A172 (cell line): ENCODE measurements around the gene MGAT5B. TPM values are rescaled to one million over a fixed set of nuclear protein-coding genes. Genes with fewer than 3 reads are reported as not detected.
A peak's percentile ranks its signal among the peaks of the same experiment; 100 is the strongest.

Source experiments
- DNase-seq: peaks from one replicate; pipeline ENCODE4 v3.0.0-alpha.2; 2015; ENCODE audit warnings: low spot score
- total RNA-seq: library from RNA; depleted of rRNA; stranded (reverse); fragments of >200 nt; shearing (Covaris generic); gene quantifications from 2 replicates; pipeline ENCODE4 v1.2.3, GENCODE V29; 2014

MGAT5B gene
- total RNA-seq, 1 experiment from 2014 or later, result 16.7 TPM

DNA sequence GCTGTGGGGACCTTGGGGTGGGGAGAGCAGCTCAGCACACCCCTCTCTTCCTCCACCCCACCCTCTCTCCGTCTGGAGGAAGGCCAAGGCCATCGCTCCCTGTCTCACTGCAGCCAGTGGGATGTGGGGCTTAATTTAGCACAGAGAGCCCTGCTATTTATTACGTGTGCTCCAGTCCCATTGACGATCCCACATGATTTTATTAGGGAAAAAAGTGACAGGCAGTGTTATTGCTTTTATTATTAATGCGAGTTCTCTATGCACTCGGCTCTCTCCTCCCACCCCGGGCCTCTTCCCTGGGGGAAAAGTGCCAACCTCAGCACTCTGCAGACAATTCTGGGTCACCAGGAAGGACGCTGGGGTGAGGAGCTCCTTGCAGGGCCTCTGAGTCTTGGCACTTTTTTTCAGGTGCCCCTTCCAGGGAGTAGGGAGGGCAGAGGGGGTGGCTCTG, 57.3 kb downstream of the MGAT5B start:
- DNase-seq, result no peak

GRCh38 chr17:76926237-76926866, 58.1 kb downstream of the MGAT5B start:
- no peak for DNase-seq

DNA sequence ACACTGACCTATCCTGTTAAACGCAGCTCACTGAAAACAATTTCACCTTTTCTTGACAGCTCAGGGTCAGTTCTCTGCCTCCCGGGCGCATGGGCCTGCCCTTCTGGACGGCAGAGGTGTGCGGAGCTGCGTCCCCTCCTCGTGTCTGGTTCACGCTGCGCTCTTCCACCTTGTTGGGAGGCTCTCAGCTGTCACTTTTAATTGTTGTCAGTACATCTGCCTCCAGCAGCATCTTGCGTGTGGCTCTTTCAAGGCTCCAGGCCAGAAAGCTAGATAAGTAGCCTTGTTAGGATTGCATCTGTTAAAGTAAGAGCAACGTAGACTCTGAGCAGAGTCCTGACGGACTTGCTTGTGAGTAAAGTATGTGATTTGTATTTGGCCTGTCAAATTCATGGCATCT, 59.4 kb downstream of the MGAT5B start:
- DNase-seq, result no peak

- no peak for DNase-seq
Measured at GRCh38 chr17:76927982-76928381, 59.8 kb downstream of the MGAT5B start.

GRCh38 chr17:76929148-76929547, 60.9 kb downstream of the MGAT5B start:
- DNase-seq, result no peak

DNA sequence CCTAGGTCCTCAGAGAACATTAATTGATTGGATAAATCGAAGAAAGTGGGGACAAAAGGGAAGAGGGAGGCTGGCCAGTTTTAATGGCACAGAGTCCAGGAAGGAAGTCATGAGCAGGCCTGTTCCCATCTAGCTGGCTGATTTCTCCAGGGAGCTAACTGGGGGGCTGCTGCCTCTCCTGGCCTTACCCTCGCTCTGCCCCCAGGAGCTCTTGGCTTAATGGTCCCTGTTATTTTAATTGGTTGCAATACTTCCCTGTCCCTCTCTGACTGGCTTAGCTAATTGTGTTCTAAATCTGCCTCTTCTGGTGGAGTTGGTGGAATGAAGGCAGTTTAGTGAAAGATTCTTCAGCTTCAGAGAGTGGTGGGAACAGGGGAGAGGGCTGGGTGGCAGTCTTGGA, 61.4 kb downstream of the MGAT5B start:
- no peak for DNase-seq

DNA sequence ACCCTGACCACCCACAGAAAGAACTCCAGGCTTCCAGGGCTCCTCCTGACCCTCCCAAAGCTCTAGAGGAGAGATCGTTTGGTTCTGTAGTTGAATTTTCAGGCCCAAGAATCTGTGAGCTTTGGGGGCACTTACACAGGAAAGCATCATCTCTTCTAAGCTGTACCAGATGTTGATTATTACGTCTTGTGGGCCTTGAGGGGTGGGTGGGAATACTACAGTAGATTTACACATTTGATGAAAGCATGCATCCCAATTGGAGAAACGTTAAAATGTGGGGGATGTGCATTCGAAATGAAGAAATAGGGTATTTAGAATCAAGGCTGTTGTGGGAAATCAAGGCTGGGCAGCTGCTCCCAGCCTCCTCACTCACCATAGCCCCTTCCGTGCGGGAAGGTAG, 61.9 kb downstream of the MGAT5B start:
- DNase-seq, result no peak

GRCh38 chr17:76932402-76933333, 64.5 kb downstream of the MGAT5B start:
- no peak for DNase-seq

DNA sequence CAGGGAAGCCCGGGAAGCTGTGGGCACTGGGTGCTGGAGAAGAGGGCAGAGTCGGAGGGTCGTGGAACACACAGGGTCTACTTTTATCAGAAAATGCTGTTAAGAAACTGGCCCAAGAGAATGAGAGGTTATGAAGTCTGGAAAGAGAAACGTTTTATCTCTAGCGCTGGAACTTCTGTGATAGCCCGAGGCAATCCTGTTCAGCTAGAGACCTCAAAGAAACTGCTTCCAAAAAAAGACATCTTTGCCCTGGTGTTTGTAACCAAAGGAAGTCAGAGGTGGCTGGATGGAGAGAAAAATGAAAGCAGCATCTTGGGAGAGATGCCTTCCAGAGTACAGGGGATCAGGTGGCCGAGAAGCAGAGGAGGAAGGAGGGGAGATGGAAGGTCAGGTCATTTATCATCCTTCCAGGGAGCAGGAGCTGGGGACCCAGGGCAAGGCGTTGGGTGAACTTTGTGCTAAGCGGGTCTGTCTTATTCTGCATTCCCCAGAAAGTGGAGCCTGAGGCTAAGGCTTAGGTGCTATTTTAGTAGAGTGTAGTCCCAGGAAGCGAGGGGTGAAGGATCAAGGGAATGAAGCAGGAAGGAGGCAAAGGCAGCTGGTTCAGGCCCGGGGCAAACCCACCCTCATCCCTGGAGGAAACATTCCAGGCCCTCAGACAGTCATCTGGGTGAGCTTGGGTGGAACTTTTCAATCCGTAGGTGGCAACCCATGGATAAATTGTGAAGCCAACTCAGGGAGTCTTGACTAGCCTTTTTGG, 66.5 kb downstream of the MGAT5B start:
- DNase-seq, result peak; percentile 34

DNA sequence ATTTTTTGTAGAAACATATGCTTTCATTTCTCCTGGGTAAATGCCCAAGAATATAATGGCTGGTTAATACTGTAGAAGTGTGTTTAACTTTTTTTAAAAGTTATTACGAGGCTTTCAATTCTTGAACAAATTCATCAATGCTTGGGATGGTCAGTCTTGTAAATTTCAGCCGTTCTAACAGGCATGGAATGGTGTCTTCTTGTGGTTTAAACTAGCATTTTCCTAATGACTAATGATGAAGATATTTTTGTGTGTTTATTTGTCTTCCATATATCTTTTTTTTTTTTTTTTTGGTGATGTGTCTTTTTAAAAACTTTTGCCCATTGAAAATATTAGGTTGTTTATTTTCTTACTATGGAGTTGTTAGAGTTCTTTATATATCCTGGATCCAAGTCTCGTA, 67.1 kb downstream of the MGAT5B start:
- DNase-seq, result peak; percentile 57

DNA sequence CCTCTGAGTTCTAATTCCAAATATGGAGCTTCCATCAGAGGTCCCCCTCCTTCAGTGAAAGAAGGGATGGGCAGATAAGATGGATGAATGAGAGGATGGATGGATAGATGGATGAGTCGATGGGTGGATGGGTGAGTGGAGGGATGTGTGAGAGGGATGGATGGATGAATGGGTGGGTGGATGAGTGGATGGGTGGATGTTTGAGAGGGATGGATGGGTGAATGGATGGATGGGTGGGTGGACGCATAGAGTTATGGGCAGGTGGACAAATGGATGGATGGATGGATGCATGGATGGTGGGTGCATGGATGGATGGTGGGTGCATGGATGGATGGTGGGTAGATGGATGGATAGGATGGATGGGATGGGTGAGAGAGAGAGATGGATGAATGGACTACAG, 69.0 kb downstream of the MGAT5B start:
- DNase-seq, result no peak

DNA sequence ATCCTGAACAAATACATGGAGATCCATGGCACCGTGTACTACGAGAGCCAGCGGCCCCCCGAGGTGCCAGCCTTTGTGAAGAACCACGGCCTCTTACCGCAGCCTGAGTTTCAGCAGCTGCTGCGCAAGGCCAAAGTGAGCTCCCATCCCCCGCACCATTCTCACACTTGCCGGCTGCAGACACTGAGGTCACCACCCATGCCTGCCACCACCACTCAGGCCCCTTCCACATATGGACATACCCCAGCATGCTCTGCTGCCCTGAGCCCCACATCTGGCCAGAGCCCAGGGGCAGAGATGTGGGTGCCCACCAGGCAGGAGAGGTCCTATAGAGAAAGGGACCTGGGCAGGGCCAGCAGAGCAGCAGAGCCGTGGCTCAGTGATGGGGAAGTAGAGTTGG, 69.8 kb downstream of the MGAT5B start:
- no peak for DNase-seq

- no peak for DNase-seq
Measured at GRCh38 chr17:76940295-76940694, 72.1 kb downstream of the MGAT5B start.

GRCh38 chr17:76940738-76941350, 72.6 kb downstream of the MGAT5B start:
- no peak for DNase-seq

- no peak for DNase-seq
Measured at GRCh38 chr17:76943202-76943601, 75.0 kb downstream of the MGAT5B start.

- DNase-seq, result no peak
Measured at GRCh38 chr17:76943781-76944213, 75.6 kb downstream of the MGAT5B start.

- no peak for DNase-seq
Measured at GRCh38 chr17:76944477-76944876, 76.3 kb downstream of the MGAT5B start.

DNA sequence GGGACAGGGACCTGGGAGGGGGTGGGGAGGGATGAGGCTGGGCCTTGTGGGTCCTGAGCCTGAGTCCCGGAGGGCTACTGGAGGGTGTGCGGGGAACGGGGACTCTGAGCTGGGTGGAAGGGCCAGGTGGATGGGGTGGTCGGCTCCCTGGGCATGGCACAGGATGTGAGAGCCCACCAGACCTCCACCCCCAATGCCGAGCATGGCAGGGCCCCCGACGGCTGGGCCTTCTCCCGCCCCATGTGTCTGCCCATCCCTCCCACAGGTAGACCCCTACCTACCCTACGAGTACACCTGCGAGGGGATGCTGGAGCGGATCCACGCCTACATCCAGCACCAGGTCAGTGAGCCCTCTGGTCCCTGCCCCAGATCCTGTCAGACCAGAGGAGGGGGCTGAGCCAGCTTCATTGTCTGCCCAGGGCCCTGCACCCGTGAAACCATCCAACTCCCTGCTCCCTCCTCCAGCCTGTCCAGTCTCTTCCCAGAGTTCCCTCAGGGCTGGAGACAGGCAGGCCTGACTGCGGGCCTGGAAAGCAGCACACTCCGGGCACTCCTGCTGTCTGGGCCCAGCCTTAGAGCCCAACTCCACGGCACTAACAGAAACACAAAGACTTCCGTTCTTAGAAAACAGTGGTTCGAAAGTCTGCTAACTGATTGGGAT, 78.0 kb downstream of the MGAT5B start:
- no peak for DNase-seq

GRCh38 chr17:76946772-76947135, 78.5 kb downstream of the MGAT5B start:
- DNase-seq, result no peak

GRCh38 chr17:76947309-76947708, 79.1 kb downstream of the MGAT5B start:
- DNase-seq, result no peak

DNA sequence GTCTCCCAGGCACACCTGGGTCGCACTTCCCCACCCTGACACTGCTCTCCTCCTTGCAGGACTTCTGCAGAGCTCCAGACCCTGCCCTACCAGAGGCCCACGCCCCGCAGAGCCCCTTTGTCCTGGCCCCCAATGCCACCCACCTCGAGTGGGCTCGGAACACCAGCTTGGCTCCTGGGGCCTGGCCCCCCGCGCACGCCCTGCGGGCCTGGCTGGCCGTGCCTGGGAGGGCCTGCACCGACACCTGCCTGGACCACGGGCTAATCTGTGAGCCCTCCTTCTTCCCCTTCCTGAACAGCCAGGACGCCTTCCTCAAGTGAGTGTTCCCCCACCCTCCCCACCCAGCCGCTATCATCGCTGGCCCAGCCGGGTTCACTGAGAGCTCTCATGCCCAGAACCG, 79.6 kb downstream of the MGAT5B start:
- DNase-seq, result no peak
